H1 (cell line): ENCODE results near the gene TTC22. TPM values are rescaled to one million over a fixed set of nuclear protein-coding genes. Genes with fewer than 3 reads are reported as not detected.

Experiments
- CTCF ChIA-PET: fragments of 300-600 bp; sonication (Branson Sonifier 250); formaldehyde crosslinking; loops from one replicate; lab custom pipeline; 2021; ENCODE audit not compliant: partially characterized antibody; lab: Charles Lee
- POLR2A ChIA-PET: fragments of 300-600 bp; sonication (Branson Sonifier 250); formaldehyde crosslinking; loops from one replicate; lab custom pipeline; 2021; ENCODE audit warnings: inconsistent platforms; ENCODE audit not compliant: partially characterized antibody; lab: Charles Lee
- DNase-seq, 2 experiments: peaks; one replicate each; pipeline versions ENCODE4 v3.0.0 to v3.0.0-alpha.2; 2010 to 2022; ENCODE audit warnings: low spot score in 2 of 2, low read depth in 1 of 2, mixed read lengths in 1 of 2
- FAIRE-seq: peaks from 2 replicates; lab custom pipeline; 2011; peaks lifted over from hg19 to GRCh38; lab: Jason Lieb, UNC
- H2AFZ ChIP-seq: 2 replicates; pipeline ENCODE4 v1.8.1; 2012; ENCODE audit warnings: low read length, inconsistent platforms
- H2AK5ac ChIP-seq: 2 replicates; pipeline ENCODE4 v1.6.1; 2013; ENCODE audit warnings: low read depth, low read length
- H2BK120ac ChIP-seq: replicated peaks from 2 replicates; pipeline ENCODE3; 2013; ENCODE audit warnings: low read depth, low read length, inconsistent platforms
- H2BK12ac ChIP-seq: 2 replicates; pipeline ENCODE4 v1.6.1; 2013; ENCODE audit warnings: low read depth, low read length
- H2BK15ac ChIP-seq: 2 replicates; pipeline ENCODE4 v1.6.1; 2013; ENCODE audit warnings: low read length
- H2BK20ac ChIP-seq: 2 replicates; pipeline ENCODE4 v1.6.1; 2013; ENCODE audit warnings: low read length
- H2BK5ac ChIP-seq: 2 replicates; pipeline ENCODE4 v1.6.1; 2013; ENCODE audit warnings: low read depth, low read length
- H3K14ac ChIP-seq: 2 replicates; pipeline ENCODE4 v1.6.1; 2013; ENCODE audit warnings: inconsistent platforms; ENCODE audit not compliant: insufficient read length
- H3K18ac ChIP-seq: 2 replicates; pipeline ENCODE4 v1.6.1; 2013; ENCODE audit warnings: low read length; ENCODE audit errors: extremely low read depth
- H3K23ac ChIP-seq: 2 replicates; pipeline ENCODE4 v1.6.1; 2013; ENCODE audit warnings: inconsistent platforms; ENCODE audit not compliant: insufficient read length
- H3K23me2 ChIP-seq: 2 replicates; pipeline ENCODE4 v1.6.1; 2013; ENCODE audit warnings: low read depth, low read length
- H3K27ac ChIP-seq: 2 replicates; pipeline ENCODE4 v1.6.1; 2011; ENCODE audit warnings: low read depth, low read length, inconsistent platforms
- H3K27me3 ChIP-seq, 4 experiments: replicated peaks in 1 of 4; 1 replicate in 1 of 4; 2 replicates in 3 of 4; pipeline versions ENCODE4 v1.6.1 to v1.8.1; 2011 to 2013; ENCODE audit warnings: low read length in 3 of 4, mild to moderate bottlenecking in 3 of 4, inconsistent platforms in 2 of 4, mixed read lengths in 2 of 4, moderate library complexity in 1 of 4; ENCODE audit not compliant: control insufficient read depth in 3 of 4, insufficient read depth in 3 of 4; ENCODE audit errors: extremely low read depth in 1 of 4
- H3K36me3 ChIP-seq, 4 experiments: 2 replicates each; pipeline versions ENCODE4 v1.6.1 to v1.8.1; 2011 to 2013; ENCODE audit warnings: mild to moderate bottlenecking in 4 of 4, low read length in 3 of 4, moderate library complexity in 2 of 4, control low read depth in 1 of 4, inconsistent platforms in 1 of 4; ENCODE audit not compliant: insufficient read depth in 4 of 4, control insufficient read depth in 2 of 4
- H3K4ac ChIP-seq: replicated peaks from 2 replicates; pipeline ENCODE3; 2013; ENCODE audit warnings: low read length, low read depth, mixed read lengths, inconsistent platforms; ENCODE audit not compliant: insufficient read length
- H3K4me1 ChIP-seq, 4 experiments: replicated peaks in 1 of 4; 1 replicate in 1 of 4; 2 replicates in 3 of 4; pipeline versions ENCODE4 v1.6.1 to v1.8.1; 2011 to 2013; ENCODE audit warnings: low read length in 3 of 4, inconsistent platforms in 2 of 4, mixed read lengths in 1 of 4; ENCODE audit not compliant: insufficient read depth in 4 of 4, control insufficient read depth in 3 of 4
- H3K4me2 ChIP-seq, 2 experiments: 2 replicates each; pipeline versions ENCODE4 v1.6.1 to v1.8.1; 2011 to 2013; ENCODE audit warnings: low read depth in 2 of 2, low read length in 2 of 2, control low read depth in 1 of 2, inconsistent platforms in 1 of 2, mild to moderate bottlenecking in 1 of 2; ENCODE audit not compliant: insufficient read depth in 1 of 2
- H3K4me3 ChIP-seq, 4 experiments: fragments of 200-600, 300-600 bp in 1 of 4; sonication (generic), shearing (Covaris generic), sonication (Bioruptor Twin) in 1 of 4; 2 replicates each; pipeline versions ENCODE4 v1.5.1 to v1.8.1; 2011 to 2016; ENCODE audit warnings: low read length in 4 of 4, low read depth in 3 of 4, control low read depth in 2 of 4, inconsistent platforms in 2 of 4, mild to moderate bottlenecking in 2 of 4, mixed read lengths in 1 of 4, moderate library complexity in 1 of 4; ENCODE audit not compliant: insufficient read depth in 2 of 4; ENCODE audit errors: extremely low read depth in 1 of 4
- H3K56ac ChIP-seq: replicated peaks from 2 replicates; pipeline ENCODE3; 2013; ENCODE audit warnings: low read depth, mild to moderate bottlenecking, mixed read lengths, low read length, inconsistent platforms; ENCODE audit not compliant: insufficient read length
- H3K79me1 ChIP-seq: 2 replicates; pipeline ENCODE4 v1.6.1; 2013; ENCODE audit warnings: low read depth, low read length, control low read depth
- H3K79me2 ChIP-seq, 2 experiments: 2 replicates each; pipeline versions ENCODE4 v1.6.1 to v1.8.1; 2012 to 2013; ENCODE audit warnings: low read length in 2 of 2, mild to moderate bottlenecking in 2 of 2, inconsistent platforms in 1 of 2; ENCODE audit not compliant: insufficient read depth in 2 of 2, control insufficient read depth in 1 of 2
- H3K9ac ChIP-seq, 4 experiments: replicated peaks in 1 of 4; 1 replicate in 1 of 4; 2 replicates in 3 of 4; pipeline versions ENCODE4 v1.6.1 to v1.8.1; 2011 to 2013; ENCODE audit warnings: low read depth in 3 of 4, low read length in 3 of 4, control low read depth in 2 of 4, mild to moderate bottlenecking in 2 of 4, moderate library complexity in 2 of 4, inconsistent platforms in 1 of 4; ENCODE audit errors: extremely low read depth in 1 of 4
- H3K9me3 ChIP-seq, 2 experiments: 2 replicates each; pipeline versions ENCODE4 v1.6.1 to v1.8.1; 2012 to 2013; ENCODE audit warnings: mild to moderate bottlenecking in 2 of 2, moderate library complexity in 2 of 2, control low read depth in 1 of 2, inconsistent platforms in 1 of 2, low read depth in 1 of 2, low read length in 1 of 2, mixed read lengths in 1 of 2; ENCODE audit not compliant: insufficient read depth in 2 of 2
- H4K20me1 ChIP-seq, 2 experiments: replicated peaks in 1 of 2; 2 replicates each; pipeline versions ENCODE3 to v1.8.1; 2011 to 2013; ENCODE audit warnings: inconsistent platforms in 2 of 2, low read length in 2 of 2, mild to moderate bottlenecking in 1 of 2; ENCODE audit not compliant: insufficient read depth in 2 of 2, control insufficient read depth in 1 of 2
- H4K5ac ChIP-seq: 2 replicates; pipeline ENCODE4 v1.6.1; 2013; ENCODE audit warnings: low read length, low read depth, mixed read lengths, inconsistent platforms; ENCODE audit not compliant: insufficient read length
- H4K8ac ChIP-seq: 2 replicates; pipeline ENCODE4 v1.8.0; 2013; ENCODE audit warnings: mild to moderate bottlenecking, moderate library complexity, low read length, inconsistent platforms; ENCODE audit not compliant: insufficient read depth; ENCODE audit errors: extremely low read depth
- H4K91ac ChIP-seq: replicated peaks from 2 replicates; pipeline ENCODE3; 2013; ENCODE audit warnings: low read length, mixed read lengths, inconsistent platforms; ENCODE audit not compliant: insufficient read length
- EZH2 ChIP-seq: fragments of 200-600 bp; sonication (generic); IDR thresholded peaks from 2 replicates; pipeline ENCODE4 v1.7.1; 2012; ENCODE audit warnings: low read depth, mild to moderate bottlenecking, moderate library complexity, low read length, inconsistent platforms; ENCODE audit not compliant: severe bottlenecking
- HDAC2 ChIP-seq, 2 experiments: fragments of 300-600 bp in 1 of 2; sonication (generic) in 1 of 2; IDR thresholded peaks; 2 replicates each; pipeline ENCODE4 v1.6.1; 2011 to 2012; ENCODE audit warnings: low read depth in 2 of 2, low read length in 2 of 2, mild to moderate bottlenecking in 2 of 2, moderate library complexity in 2 of 2, borderline replicate concordance in 1 of 2, inconsistent platforms in 1 of 2
- KDM5A ChIP-seq: fragments of 200-600 bp; IDR thresholded peaks from 2 replicates; pipeline ENCODE4 v1.7.1; 2012; ENCODE audit warnings: mild to moderate bottlenecking, low read length, inconsistent platforms, mixed read lengths
- SP1 ChIP-seq: IDR thresholded peaks from 2 replicates; pipeline ENCODE4 v1.6.1; 2011; ENCODE audit warnings: low read depth, low read length
- SP4 ChIP-seq: IDR thresholded peaks from 2 replicates; pipeline ENCODE4 v1.6.1; 2012; ENCODE audit warnings: low read length, inconsistent platforms
- WGBS, 2 experiments: shearing (Covaris generic) in 1 of 2; methylation state at CpG; one replicate each; pipeline versions ENCODE4 v1.1.6 to v1.1.7; 2013 to 2015; ENCODE audit warnings: low lambda C conversion rate in 2 of 2, mixed read lengths in 2 of 2, inconsistent platforms in 1 of 2, low coverage in 1 of 2, missing lambda C conversion rate in 1 of 2; ENCODE audit not compliant: insufficient replicate concordance in 2 of 2, insufficient coverage in 1 of 2, insufficient read length in 1 of 2; ENCODE audit errors: extremely low coverage in 1 of 2, missing lambda C conversion rate in 1 of 2; 5-methylcytosine and 5-hydroxymethylcytosine counted together
- polyA plus RNA-seq, 7 experiments: library from polyadenylated mRNA; depleted of rRNA in 3 of 7; stranded (reverse) in 5 of 7; unstranded in 2 of 7; fragments of >200 nt in 5 of 7; fragments of 200-250 nt in 2 of 7; gene quantifications; 1 replicate in 5 of 7; 2 replicates in 1 of 7; 4 replicates in 1 of 7; pipeline versions ENCODE4 v1.2.1 to v1.2.3, GENCODE V29; 2011 to 2013; ENCODE audit warnings: missing spikeins in 2 of 7, mixed read lengths in 2 of 7
- total RNA-seq: library from RNA; stranded (reverse); fragmentation: NEBNext Ultra II Directional; extraction: Animal tissue kit (Norgen Biotek cat#: 25700); gene quantifications from 2 replicates; pipeline ENCODE4 v1.2.1, GENCODE V29; 2021

TTC22 gene
- total and polyA plus RNA-seq, 2 of the 8 experiments (the other 6 are each of a cell fraction or from before 2014, with no cell fraction given) = 1.00 to 1.6 TPM

GRCh38 chr1:54792686-54793282 lies 8.3 kb downstream of the TTC22 start:
- Histone ChIP-seq H3K27ac (no peak overlapping the region), H3K56ac (no peak overlapping the region)
- CTCF ChIA-PET = interaction anchor here (0.6 to 8.1 kb wide), 54 partner anchors 8 to 801 kb away, joined by 3 to 80 read pairs (median 4); partner anchors contain the start of genes ACOT11, PARS2, TTC22 and TTC4

More at GRCh38 chr1:54792686-54793282, 8.3 kb downstream of the TTC22 start:
- Histone ChIP-seq H2BK15ac (no peak overlapping the region), H3K36me3 (no peaks in the 10 kb centered on the region), H2BK120ac (no peak overlapping the region), H2BK20ac (no peak overlapping the region), H3K4me3 (no peak overlapping the region), H3K4me1 (peaks cover 9 to 26% (median 18%) of the 10 kb centered on the region in 4 experiments), H4K5ac (no peak overlapping the region), H3K4me2 (no peak overlapping the region), H2AK5ac (no peak overlapping the region), H3K4ac (no peak overlapping the region), H3K14ac (no peak overlapping the region), H3K9me3 (peaks cover 0 to 5% of the 10 kb centered on the region in 2 experiments; a peak in 2 of 4 replicates), H3K79me2 (no peaks in the 10 kb centered on the region), H3K27me3 (no peaks in the 10 kb centered on the region), H4K20me1 (no peaks in the 10 kb centered on the region), H2BK12ac (no peak overlapping the region), H3K18ac (no peak overlapping the region), H4K91ac (no peak overlapping the region), H3K23ac (no peak overlapping the region), H4K8ac (no peak overlapping the region), H2AFZ (no peak overlapping the region), H2BK5ac (no peak overlapping the region), H3K79me1 (no peaks in the 10 kb centered on the region), H3K9ac (no peak overlapping the region), H3K23me2 (no peaks in the 10 kb centered on the region)
- FAIRE-seq (no peak), DNase-seq (no peak)
- WGBS, 2 experiments = 80% methylated on average over 7 of the region's 7 CpGs; no CpG with 5 or more reads in 1 of the 2 experiments
- TF ChIP-seq SP4 (no peak), EZH2 (no peak), SP1 (no peak), HDAC2 (IDR thresholded peaks at IDR 0.05; ENCODE audit: borderline replicate concordance in 1 of 2, low read depth in 2 of 2, low read length in 2 of 2) (no peak), KDM5A (no peak)
- POLR2A ChIA-PET = interaction anchor here (1.0 to 1.5 kb wide), 3 partner anchors 9 to 77 kb away, joined by 3 to 4 read pairs (median 4); partner anchors contain the start of genes TTC22 and TTC4
